Heart right ventricle (tissue), 16 donors: ENCODE measurements around the gene NUAK1. TPM values are rescaled to one million over a fixed set of nuclear protein-coding genes. Genes with fewer than 3 reads are reported as not detected.

ENCODE experiments used
- ATAC-seq, 8 donors: fragments of 200-7000 bp; cut with Tn5 transposase; one replicate each; pipeline ENCODE4 v1.9.1; 2020; ENCODE audit warnings: mild to moderate bottlenecking in 8 of 8, moderate library complexity in 8 of 8, moderate number of reproducible peaks in 1 of 8
- DNase-seq, 2 donors: peaks; one replicate each; pipeline ENCODE4 v3.0.0-alpha.2; 2020
- H3K27ac ChIP-seq, 10 donors: fragments of 200-600 bp; sonication (generic) in 2 of 10; one replicate each; pipeline versions ENCODE4 v1.5.0 to v1.8.0; 2020 to 2022; ENCODE audit warnings: mild to moderate bottlenecking in 3 of 10
- H3K27me3 ChIP-seq, 7 donors: fragments of 200-600 bp; one replicate each; pipeline ENCODE4 v1.8.0; 2021 to 2022; ENCODE audit warnings: mild to moderate bottlenecking in 2 of 7
- H3K36me3 ChIP-seq, 9 donors: fragments of 200-600 bp; sonication (generic) in 1 of 9; one replicate each; pipeline versions ENCODE4 v1.5.0 to v1.8.0; 2020 to 2022; ENCODE audit warnings: mild to moderate bottlenecking in 2 of 9
- H3K4me1 ChIP-seq, 9 donors: fragments of 200-600 bp; sonication (generic) in 1 of 9; one replicate each; pipeline versions ENCODE4 v1.5.0 to v1.8.0; 2020 to 2022; ENCODE audit warnings: mild to moderate bottlenecking in 4 of 9
- H3K4me3 ChIP-seq, 10 donors: fragments of 200-600 bp; sonication (generic) in 2 of 10; one replicate each; pipeline versions ENCODE4 v1.5.0 to v1.8.0; 2020 to 2022; ENCODE audit warnings: mild to moderate bottlenecking in 7 of 10, moderate library complexity in 2 of 10
- H3K9me3 ChIP-seq, 11 donors: fragments of 200-600 bp in 10 of 11; sonication (generic) in 2 of 11; one replicate each; pipeline versions ENCODE4 v1.5.0 to v1.8.0; 2013 to 2022; ENCODE audit warnings: mild to moderate bottlenecking in 2 of 11, control low read depth in 1 of 11, moderate library complexity in 1 of 11
- WGBS, 2 donors: extraction: QIAGEN DNeasy Blood & Tissue Kit; methylation state at CpG; one replicate each; pipeline ENCODE4 v1.1.7; 2013; ENCODE audit warnings: inconsistent platforms in 1 of 2; 5-methylcytosine and 5-hydroxymethylcytosine counted together
- intact Hi-C, 10 donors: fragments of 100-400 bp; cut with DNase I; formaldehyde crosslinking; loops; one replicate each; pipeline versions ENCODE4 v1.11.1 to v1.14.2; 2022
- polyA plus RNA-seq, 2 donors: library from polyadenylated mRNA; stranded (reverse); fragments of 200-250 nt; gene quantifications; one replicate each; pipeline ENCODE4 v1.2.3, GENCODE V29; 2013
- total RNA-seq, 10 donors: library from RNA; stranded (reverse); fragmentation: NEBNext Ultra II Directional in 3 of 10; extraction: Animal tissue kit (Norgen Biotek cat#: 25700) in 3 of 10; gene quantifications; one replicate each; pipeline versions ENCODE4 v1.2.1 to v1.2.4, GENCODE V29; 2021 to 2023
- TF ChIP-seq, protein P1 (sequence below), 9 donors: fragments of 200-600 bp; sonication (generic) in 2 of 9; IDR thresholded peaks; one replicate each; pipeline versions ENCODE4 v1.5.0 to v1.8.0; 2021 to 2022; ENCODE audit warnings: antibody characterized with exemption in 9 of 9, mild to moderate bottlenecking in 5 of 9, moderate library complexity in 1 of 9
- donor health status: Arrhythmogenic right ventricular cardiomyopathy.
- donor health status: ischemic (EF 13 %, LVEDD 7.1; RV severe dilation, severe dysfunction).
- donor health status: healthy with polysubstance abuse.
- donor health status: DM: no; HTN: yes; CAD: no.
- donor health status: DM: no; HTN: no; CAD: no.
- donor health status: ischemic (EF 25% LVEDD 6.9; RV normal size, moderate dysfunction).
- donor health status: ischemic (EF 25% LVEDD 5.7; RV mildly dilated, moderate dysfunction).
- donor health status: healthy.
- donor health status: DM: yes; HTN: yes; CAD: no.
- donor health status: Ischemic cardiomyopathy.
- donor health status: ischemic (EF 35%, LVEDD 5.7; RV mildly dilated, moderate dysfunction).
- donor health status: nonischemic (EF 11% LVEDD 7.7; RV severe dilation, severe dysfunction).
- donor health status: DM: yes; HTN: yes; CAD: no.
- donor health status: PGD.
- donor health status: ischemic (EF 29% LVEDD 5.4; RV normal size, mild dysfunction).
- donor health status: nonischemic (EF 23%, LVEDD 6.1; RV moderate dilation, normal function).

Gene NUAK1
- total and polyA plus RNA-seq, 12 donors, result 9.8 to 59.0 (median 44.8) TPM

GRCh38 chr12:106085213-106085612 lies 53.5 kb downstream of the NUAK1 start:
- TF ChIP-seq, protein P1, sequence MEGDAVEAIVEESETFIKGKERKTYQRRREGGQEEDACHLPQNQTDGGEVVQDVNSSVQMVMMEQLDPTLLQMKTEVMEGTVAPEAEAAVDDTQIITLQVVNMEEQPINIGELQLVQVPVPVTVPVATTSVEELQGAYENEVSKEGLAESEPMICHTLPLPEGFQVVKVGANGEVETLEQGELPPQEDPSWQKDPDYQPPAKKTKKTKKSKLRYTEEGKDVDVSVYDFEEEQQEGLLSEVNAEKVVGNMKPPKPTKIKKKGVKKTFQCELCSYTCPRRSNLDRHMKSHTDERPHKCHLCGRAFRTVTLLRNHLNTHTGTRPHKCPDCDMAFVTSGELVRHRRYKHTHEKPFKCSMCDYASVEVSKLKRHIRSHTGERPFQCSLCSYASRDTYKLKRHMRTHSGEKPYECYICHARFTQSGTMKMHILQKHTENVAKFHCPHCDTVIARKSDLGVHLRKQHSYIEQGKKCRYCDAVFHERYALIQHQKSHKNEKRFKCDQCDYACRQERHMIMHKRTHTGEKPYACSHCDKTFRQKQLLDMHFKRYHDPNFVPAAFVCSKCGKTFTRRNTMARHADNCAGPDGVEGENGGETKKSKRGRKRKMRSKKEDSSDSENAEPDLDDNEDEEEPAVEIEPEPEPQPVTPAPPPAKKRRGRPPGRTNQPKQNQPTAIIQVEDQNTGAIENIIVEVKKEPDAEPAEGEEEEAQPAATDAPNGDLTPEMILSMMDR (IDR thresholded peaks at IDR 0.05), result no peak
- intact Hi-C loops, result loop anchor here in 2 of 10 donors (5.0 to 10.0 kb wide), 2 partner anchors 50 to 52 kb away; partner anchors contain the start of gene NUAK1 (in 2 of the 2)
- H3K36me3 ChIP-seq, result peaks cover 0 to 65% (median 16%) of the 10 kb centered on the region in 9 donors
- DNase-seq (no peak), ATAC-seq (no peak)
- no peaks in the 10 kb centered on the region for H3K27me3 ChIP-seq
- H3K27ac ChIP-seq, result peak overlapping the region in 1 of 10 donors; percentile 84
- WGBS, 2 donors, result 89 to 90% methylated on average over 2 of the region's 2 CpGs
- H3K4me3 ChIP-seq, result no peak overlapping the region
- H3K4me1 ChIP-seq, result peaks cover 28 to 83% (median 62%) of the 10 kb centered on the region in 9 donors
- no peaks in the 10 kb centered on the region for H3K9me3 ChIP-seq

DNA sequence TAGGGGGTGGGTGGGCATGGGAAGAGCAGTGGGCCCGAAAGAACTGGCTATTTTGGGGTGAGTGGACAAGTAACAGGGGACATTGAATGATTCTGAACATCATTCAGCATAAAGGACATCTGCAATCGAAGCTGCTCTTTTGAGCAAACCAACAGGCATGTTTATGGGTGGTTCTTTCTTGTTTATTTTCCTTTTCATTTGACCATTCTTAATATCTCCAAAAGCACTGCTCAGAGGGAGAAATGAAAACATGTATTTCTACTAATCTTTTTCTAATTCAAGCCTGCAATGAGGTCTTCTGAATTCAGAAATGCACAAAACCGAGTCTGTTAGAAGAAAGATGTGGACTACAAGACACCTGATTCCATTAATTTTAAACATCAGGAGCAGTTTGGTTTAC lies 54.0 kb downstream of the NUAK1 start:
- no peaks in the 10 kb centered on the region for H3K9me3 ChIP-seq

GRCh38 chr12:106084014-106084671 lies 54.6 kb downstream of the NUAK1 start:
- TF ChIP-seq, protein P1 (IDR thresholded peaks at IDR 0.05), result no peak

More for the DNA sequence above, 54.0 kb downstream of the NUAK1 start:
- 65 to 73% methylated on average over 3 of the region's 3 CpGs for WGBS, 2 donors
- Histone ChIP-seq H3K27ac (peak overlapping the region in 6 of 10 donors; percentile 4 to 84 (median 42)), H3K4me3 (no peak overlapping the region), H3K4me1 (peaks cover 24 to 83% (median 62%) of the 10 kb centered on the region in 9 donors), H3K27me3 (no peaks in the 10 kb centered on the region), H3K36me3 (peaks cover 0 to 65% (median 16%) of the 10 kb centered on the region in 9 donors)
- ATAC-seq (no peak), DNase-seq (no peak)
- TF ChIP-seq, protein P1 (IDR thresholded peaks at IDR 0.05), result no peak
- intact Hi-C loops, result loop anchor here in 4 of 10 donors (5.0 to 10.0 kb wide), 4 partner anchors 38 to 53 kb away; partner anchors contain the start of gene NUAK1 (in 2 of the 4)

DNA sequence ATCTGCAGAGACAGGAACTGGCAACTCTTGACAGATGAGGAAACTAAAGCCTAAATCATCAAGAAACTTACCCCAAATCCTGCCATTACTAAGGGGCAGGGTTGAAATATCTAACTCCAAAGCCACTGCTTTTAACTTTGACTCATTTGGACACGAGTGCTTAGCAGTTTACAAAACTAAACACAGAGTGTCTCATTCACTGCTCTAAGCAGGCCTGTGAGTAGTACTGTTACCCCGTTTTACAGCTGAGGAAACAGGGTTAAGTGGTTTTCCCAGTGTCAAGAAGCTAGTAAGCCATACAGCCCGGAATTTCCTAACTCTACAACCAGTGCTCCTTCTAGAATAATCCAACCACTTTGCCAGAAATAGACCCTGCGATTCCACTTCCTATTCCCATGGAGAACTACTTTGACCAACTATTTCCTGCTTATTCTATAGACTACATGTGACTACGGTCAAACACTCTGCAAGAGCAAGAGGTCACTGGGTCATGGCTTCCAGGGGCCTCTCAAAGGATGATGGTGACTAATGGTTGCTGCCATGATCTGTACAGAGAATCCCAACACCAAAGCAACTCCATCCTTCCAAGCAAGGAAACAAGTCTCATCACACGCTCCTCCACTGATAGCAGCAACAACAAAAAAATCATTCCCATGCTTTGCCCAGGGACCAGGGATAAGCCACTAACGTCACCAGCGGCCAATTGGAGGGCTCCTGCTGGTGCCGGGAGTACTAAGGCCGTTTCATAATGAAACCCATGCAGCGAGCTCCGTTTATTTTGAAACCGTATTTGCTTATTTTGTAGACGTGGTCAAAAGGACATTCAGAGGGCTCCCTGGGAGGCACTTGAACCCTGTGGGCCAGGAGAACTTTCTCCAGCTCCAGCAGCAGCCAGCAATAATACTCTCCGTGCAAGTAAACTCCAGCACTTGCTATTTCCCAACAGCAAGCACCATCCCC lies 56.3 kb downstream of the NUAK1 start:
- 88% methylated on average over 15 of the region's 15 CpGs for WGBS, 2 donors
- H3K27ac ChIP-seq, result peak overlapping the region in 7 of 10 donors; percentile 33 to 86 (median 59)
- intact Hi-C loops, result loop anchor here in 3 of 10 donors (5.0 to 10.0 kb wide), 3 partner anchors 40 to 52 kb away; partner anchors contain the start of gene NUAK1 (in 1 of the 3)
- no peak for ATAC-seq
- no peak for DNase-seq
- peaks cover 0 to 67% (median 16%) of the 10 kb centered on the region in 9 donors for H3K36me3 ChIP-seq
- no peaks in the 10 kb centered on the region for H3K9me3 ChIP-seq
- peaks cover 16 to 84% (median 63%) of the 10 kb centered on the region in 9 donors for H3K4me1 ChIP-seq
- no peaks in the 10 kb centered on the region for H3K27me3 ChIP-seq
- TF ChIP-seq, protein P1 (IDR thresholded peaks at IDR 0.05), result no peak
- H3K4me3 ChIP-seq, result no peak overlapping the region

More at GRCh38 chr12:106084014-106084671, 54.6 kb downstream of the NUAK1 start:
- Histone ChIP-seq H3K27me3 (no peaks in the 10 kb centered on the region), H3K9me3 (no peaks in the 10 kb centered on the region), H3K4me3 (no peak overlapping the region), H3K36me3 (peaks cover 0 to 65% (median 16%) of the 10 kb centered on the region in 9 donors), H3K4me1 (peaks cover 21 to 83% (median 62%) of the 10 kb centered on the region in 9 donors), H3K27ac (peak overlapping the region in 6 of 10 donors; percentile 4 to 84 (median 42))
- WGBS, 2 donors, result 48 to 60% methylated on average over 10 of the region's 10 CpGs
- ATAC-seq, result no peak
- intact Hi-C loops, result loop anchor here in 3 of 10 donors (5.0 to 10.0 kb wide), 3 partner anchors 38 to 51 kb away; partner anchors contain the start of gene NUAK1 (in 1 of the 3)
- DNase-seq, result no peak
